PC-3 (cell line): ENCODE measurements around the gene DHCR7.

Experiments used
- CTCF ChIP-seq: fragments of 300-600 bp; sonication (generic); conservative IDR thresholded peaks from 2 replicates; pipeline ENCODE4 v1.5.1; 2017; ENCODE audit warnings: antibody characterized with exemption, low read depth, mild to moderate bottlenecking, low read length
- EZH2 ChIP-seq: fragments of 300-600 bp; sonication (generic); IDR thresholded peaks from one replicate; pipeline ENCODE4 v1.6.1; 2017; ENCODE audit warnings: antibody characterized with exemption, mild to moderate bottlenecking, low read length; ENCODE audit not compliant: unreplicated experiment
- EZH2phosphoT487 ChIP-seq: fragments of 300-600 bp; sonication (generic); IDR thresholded peaks from 2 replicates; pipeline ENCODE4 v1.6.1; 2018; ENCODE audit warnings: mild to moderate bottlenecking, antibody characterized with exemption, low read length, borderline replicate concordance

GRCh38 chr11:71400216-71400615 is 48.0 kb downstream of the DHCR7 start:
- TF ChIP-seq EZH2 (no peak), CTCF (no peak), EZH2phosphoT487 (no peak)
